Measurements from ENCODE around the gene LTB4R. TPM values are rescaled to one million over a fixed set of nuclear protein-coding genes. Genes with fewer than 3 reads are reported as not detected.

The LTB4R gene
- total and polyA plus RNA-seq, 9 of the 15 experiments (the other 6 are each of a cell fraction or from before 2014, with no cell fraction given) = 0.38 to 10.5 (median 2.8) TPM

DNA sequence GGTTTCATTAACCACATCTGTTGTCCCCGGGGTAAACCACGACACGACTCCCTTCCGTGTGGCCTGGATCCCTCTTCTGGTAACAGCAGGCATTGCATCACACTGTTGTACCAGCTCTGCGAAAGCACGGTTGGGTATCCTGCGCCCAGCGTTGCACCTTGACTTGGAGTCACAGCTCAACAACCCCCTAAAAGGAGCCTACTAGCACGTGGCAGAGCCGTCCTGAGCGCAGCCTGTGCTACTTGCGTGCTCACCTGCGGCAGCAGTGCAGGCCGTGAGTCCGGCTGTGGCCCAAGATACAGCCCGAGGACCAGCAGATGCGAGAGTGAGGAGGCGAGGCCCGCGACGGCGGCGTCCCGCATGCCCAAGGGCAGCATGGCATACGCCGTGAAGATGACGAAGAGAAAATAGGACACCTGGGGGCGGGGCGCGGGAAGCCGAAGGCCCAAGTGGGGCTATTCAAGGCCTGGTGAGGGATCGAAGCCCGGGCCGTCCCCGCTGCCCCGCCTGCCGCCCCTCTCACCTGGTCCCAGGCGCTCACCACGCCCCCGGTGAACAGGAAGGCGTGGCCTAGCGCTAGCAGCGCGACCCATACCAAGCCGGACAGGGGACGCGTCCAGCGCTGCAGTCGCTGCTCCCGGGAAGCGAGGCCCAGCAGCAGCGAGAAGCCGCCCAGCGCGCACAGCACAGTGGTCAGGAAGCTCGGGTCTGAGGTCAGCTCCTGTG lies 21.1 kb downstream of the LTB4R start (continued):
- TF ChIP-seq, protein P1, sequence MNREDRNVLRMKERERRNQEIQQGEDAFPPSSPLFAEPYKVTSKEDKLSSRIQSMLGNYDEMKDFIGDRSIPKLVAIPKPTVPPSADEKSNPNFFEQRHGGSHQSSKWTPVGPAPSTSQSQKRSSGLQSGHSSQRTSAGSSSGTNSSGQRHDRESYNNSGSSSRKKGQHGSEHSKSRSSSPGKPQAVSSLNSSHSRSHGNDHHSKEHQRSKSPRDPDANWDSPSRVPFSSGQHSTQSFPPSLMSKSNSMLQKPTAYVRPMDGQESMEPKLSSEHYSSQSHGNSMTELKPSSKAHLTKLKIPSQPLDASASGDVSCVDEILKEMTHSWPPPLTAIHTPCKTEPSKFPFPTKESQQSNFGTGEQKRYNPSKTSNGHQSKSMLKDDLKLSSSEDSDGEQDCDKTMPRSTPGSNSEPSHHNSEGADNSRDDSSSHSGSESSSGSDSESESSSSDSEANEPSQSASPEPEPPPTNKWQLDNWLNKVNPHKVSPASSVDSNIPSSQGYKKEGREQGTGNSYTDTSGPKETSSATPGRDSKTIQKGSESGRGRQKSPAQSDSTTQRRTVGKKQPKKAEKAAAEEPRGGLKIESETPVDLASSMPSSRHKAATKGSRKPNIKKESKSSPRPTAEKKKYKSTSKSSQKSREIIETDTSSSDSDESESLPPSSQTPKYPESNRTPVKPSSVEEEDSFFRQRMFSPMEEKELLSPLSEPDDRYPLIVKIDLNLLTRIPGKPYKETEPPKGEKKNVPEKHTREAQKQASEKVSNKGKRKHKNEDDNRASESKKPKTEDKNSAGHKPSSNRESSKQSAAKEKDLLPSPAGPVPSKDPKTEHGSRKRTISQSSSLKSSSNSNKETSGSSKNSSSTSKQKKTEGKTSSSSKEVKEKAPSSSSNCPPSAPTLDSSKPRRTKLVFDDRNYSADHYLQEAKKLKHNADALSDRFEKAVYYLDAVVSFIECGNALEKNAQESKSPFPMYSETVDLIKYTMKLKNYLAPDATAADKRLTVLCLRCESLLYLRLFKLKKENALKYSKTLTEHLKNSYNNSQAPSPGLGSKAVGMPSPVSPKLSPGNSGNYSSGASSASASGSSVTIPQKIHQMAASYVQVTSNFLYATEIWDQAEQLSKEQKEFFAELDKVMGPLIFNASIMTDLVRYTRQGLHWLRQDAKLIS (CRISPR knock-in tag; IDR thresholded peaks at IDR 0.05) = no peak
- no peak for TF ChIP-seq RBM15 (IDR thresholded peaks at IDR 0.05; ENCODE audit: insufficient read depth, low read length)
- no peak for TF ChIP-seq CBX8 (IDR thresholded peaks at IDR 0.05; ENCODE audit: borderline replicate concordance, extremely low read depth, low read depth, low read length, poor library complexity, severe bottlenecking)
- no peak for TF ChIP-seq CXXC5 (CRISPR knock-in tag; IDR thresholded peaks at IDR 0.05)
- TF ChIP-seq POLR3A (IDR thresholded peaks at IDR 0.05; ENCODE audit: borderline replicate concordance, extremely low read depth, insufficient read depth, insufficient read length) = no peak
- no peak for TF ChIP-seq ZBTB7A (IDR thresholded peaks at IDR 0.05; ENCODE audit: borderline replicate concordance, control insufficient read depth, low read depth, low read length)
- TF ChIP-seq, protein P2, sequence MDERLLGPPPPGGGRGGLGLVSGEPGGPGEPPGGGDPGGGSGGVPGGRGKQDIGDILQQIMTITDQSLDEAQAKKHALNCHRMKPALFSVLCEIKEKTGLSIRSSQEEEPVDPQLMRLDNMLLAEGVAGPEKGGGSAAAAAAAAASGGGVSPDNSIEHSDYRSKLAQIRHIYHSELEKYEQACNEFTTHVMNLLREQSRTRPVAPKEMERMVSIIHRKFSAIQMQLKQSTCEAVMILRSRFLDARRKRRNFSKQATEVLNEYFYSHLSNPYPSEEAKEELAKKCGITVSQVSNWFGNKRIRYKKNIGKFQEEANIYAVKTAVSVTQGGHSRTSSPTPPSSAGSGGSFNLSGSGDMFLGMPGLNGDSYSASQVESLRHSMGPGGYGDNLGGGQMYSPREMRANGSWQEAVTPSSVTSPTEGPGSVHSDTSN (CRISPR knock-in tag; IDR thresholded peaks at IDR 0.05; ENCODE audit: low read depth) = no peak
- TF ChIP-seq, protein P2 (tag; conservative IDR thresholded peaks at IDR 0.05; ENCODE audit: low read depth) = no peak
- no peak for TF ChIP-seq ZNF431 (CRISPR knock-in tag; IDR thresholded peaks at IDR 0.05)
- no peak for TF ChIP-seq TAF9B (IDR thresholded peaks at IDR 0.05; ENCODE audit: partially characterized antibody)
- TF ChIP-seq ATF7 (IDR thresholded peaks at IDR 0.05) = 0 out of 2 replicates have a peak, but pooled peaks have one; percentile 11
- TF ChIP-seq ILK (tag; IDR thresholded peaks at IDR 0.05; ENCODE audit: borderline replicate concordance, low read depth) = no peak
- no peak for TF ChIP-seq SRSF7 (optimal IDR thresholded peaks at IDR 0.05; ENCODE audit: low read depth, low read length)
- TF ChIP-seq SIX5 (IDR thresholded peaks at IDR 0.05; ENCODE audit: borderline replicate concordance in 1 of 2, insufficient read depth in 1 of 2, low read depth in 1 of 2, low read length in 2 of 2) = no peak
- no peak for TF ChIP-seq FOXK2 (conservative IDR thresholded peaks at IDR 0.05 in 1 of 2, IDR thresholded peaks at IDR 0.05 in 1 of 2; ENCODE audit: low read depth in 2 of 2)
- no peak for TF ChIP-seq ZNF778 (CRISPR knock-in tag; IDR thresholded peaks at IDR 0.05)
- no peak for TF ChIP-seq ATF1 (CRISPR knock-in tag; IDR thresholded peaks at IDR 0.05)
- no peak for TF ChIP-seq ATF1 (tag; IDR thresholded peaks at IDR 0.05)
- no peak for TF ChIP-seq SP2 (IDR thresholded peaks at IDR 0.05; ENCODE audit: extremely low read depth, low read depth, low read length, poor library complexity, severe bottlenecking)
- no peak for TF ChIP-seq TEAD2 (tag; IDR thresholded peaks at IDR 0.05)
- TF ChIP-seq MAFK (IDR thresholded peaks at IDR 0.05; ENCODE audit: low read length) = no peak
- no peak for TF ChIP-seq KLF10 (CRISPR knock-in tag; IDR thresholded peaks at IDR 0.05)

Data from K562 (cell line).